ENCODE data around the gene WDR36. TPM values are rescaled to one million over a fixed set of nuclear protein-coding genes. Genes with fewer than 3 reads are reported as not detected.

WDR36 gene
- total and polyA plus RNA-seq, 2 of the 4 experiments (the other 2 are of a cell fraction): 11.9 to 87.8 TPM

- no peak overlapping the region for H4K91ac ChIP-seq (ENCODE audit: insufficient read depth, low read depth, low read length)
- no peaks in the 10 kb centered on the region for H3K27me3 ChIP-seq (ENCODE audit: control insufficient read depth, insufficient read depth, low read length)
- no peak overlapping the region for H3K56ac ChIP-seq (ENCODE audit: extremely low read depth, insufficient read depth, low read length)
- H2AFZ ChIP-seq (replicated peaks; ENCODE audit: low read length, poor library complexity): no peak overlapping the region
- H4K5ac ChIP-seq (ENCODE audit: low read depth, low read length): no peak overlapping the region
- no peaks in the 10 kb centered on the region for H3K36me3 ChIP-seq (ENCODE audit: control insufficient read depth, insufficient read depth, low read length)
- POLR2A ChIA-PET (ENCODE audit: unreplicated experiment): no interaction called here
- TF ChIP-seq USF2 (IDR thresholded peaks at IDR 0.05; ENCODE audit: low read depth, low read length) (no peak), NFE2L2 (IDR thresholded peaks at IDR 0.05; ENCODE audit: low read depth, low read length) (no peak), MAZ (IDR thresholded peaks at IDR 0.05; ENCODE audit: borderline replicate concordance, low read depth, low read length) (no peak), FOS (IDR thresholded peaks at IDR 0.05; ENCODE audit: low read depth, low read length) (no peak), SMC3 (IDR thresholded peaks at IDR 0.05; ENCODE audit: low read depth, low read length) (no peak), CTCF (conservative IDR thresholded peaks at IDR 0.05; ENCODE audit: low read depth, low read length) (no peak), CHD1 (IDR thresholded peaks at IDR 0.05; ENCODE audit: low read depth, low read length) (no peak), MXI1 (IDR thresholded peaks at IDR 0.05; ENCODE audit: borderline replicate concordance, low read depth, low read length) (no peak), RFX5 (IDR thresholded peaks at IDR 0.05; ENCODE audit: low read depth, low read length) (no peak), POLR2A (IDR thresholded peaks at IDR 0.05; ENCODE audit: low read depth, low read length) (no peak), RAD21 (IDR thresholded peaks at IDR 0.05; ENCODE audit: low read length) (no peak), MAFK (IDR thresholded peaks at IDR 0.05; ENCODE audit: low read depth, low read length) (no peak), CEBPB (IDR thresholded peaks at IDR 0.05; ENCODE audit: low read depth, low read length) (no peak), RCOR1 (IDR thresholded peaks at IDR 0.05; ENCODE audit: insufficient replicate concordance, low read length) (no peak)
- dilution Hi-C loops (cut with HindIII; ENCODE audit: low sequenced_read_pairs, unreplicated experiment): no loop called here
- H3K9me3 ChIP-seq (ENCODE audit: control insufficient read depth, insufficient read depth, low read length): no peaks in the 10 kb centered on the region
- H3K79me1 ChIP-seq (ENCODE audit: low read depth in 1 of 2, low read length in 2 of 2): no peaks in the 10 kb centered on the region
- BruUV-seq (replicated peaks): no TSS peak
- H2AK9ac ChIP-seq (replicated peaks; ENCODE audit: low read depth, low read length, poor library complexity): no peak overlapping the region
- H2BK20ac ChIP-seq (ENCODE audit: low read depth, low read length): no peak overlapping the region
- no peak overlapping the region for H3K9ac ChIP-seq (ENCODE audit: low read depth, low read length)
- in situ Hi-C loops (cut with MboI; ENCODE audit: low sequenced_read_pairs): loop anchor here (10.0 kb wide), 1 partner anchor 991 kb away; no protein-coding TSS in a partner anchor
- no peak overlapping the region for H3K4me3 ChIP-seq (ENCODE audit: insufficient read depth, low read depth, low read length)
- intact Hi-C loops (cut with micrococcal nuclease): no loop called here
- H2BK120ac ChIP-seq (ENCODE audit: low read depth, low read length): no peak overlapping the region
- H3K4me2 ChIP-seq (ENCODE audit: low read depth, low read length): no peak overlapping the region
- no peak overlapping the region for H2BK15ac ChIP-seq (ENCODE audit: low read depth, low read length)
- no peak overlapping the region for H3K27ac ChIP-seq (ENCODE audit: insufficient read depth, low read length)
- H3K4ac ChIP-seq (ENCODE audit: low read depth, low read length): no peak overlapping the region
- no peak overlapping the region for H2AK5ac ChIP-seq (ENCODE audit: low read depth, low read length)
- H3K23ac ChIP-seq (ENCODE audit: low read depth, low read length): no peak overlapping the region
- DNase-seq (no peak), ATAC-seq (ENCODE audit: low read depth) (no peak)
- H2BK5ac ChIP-seq (ENCODE audit: low read depth, low read length, poor library complexity, severe bottlenecking): no peak overlapping the region
- CTCF ChIA-PET: no interaction called here
- H3K14ac ChIP-seq (replicated peaks; ENCODE audit: low read depth, low read length): no peak overlapping the region
- no peaks in the 10 kb centered on the region for H3K9me1 ChIP-seq (ENCODE audit: insufficient read depth, low read length)
- H4K8ac ChIP-seq (ENCODE audit: low read depth in 2 of 2, low read length in 2 of 2): no peak overlapping the region
- no peaks in the 10 kb centered on the region for H4K20me1 ChIP-seq (ENCODE audit: insufficient read depth, low read length)
- H3K4me1 ChIP-seq (ENCODE audit: control insufficient read depth, insufficient read depth, low read length): no peaks in the 10 kb centered on the region
- WGBS, 2 experiments (ENCODE audit: extremely low coverage in 2 of 2, insufficient read length in 1 of 2): no CpG with 5 or more reads among the region's 1 CpG
- no peak overlapping the region for H3K18ac ChIP-seq (ENCODE audit: low read depth, low read length)
Observed at GRCh38 chr5:111153483-111153882, 61.3 kb downstream of the WDR36 start.

Data from IMR-90 (cell line).